Mesenchymal stem cell (in vitro differentiated cells and primary cell): Measurements from ENCODE around the gene FAM135A.
"Not testable (repeated sequence)": the region's sequence is repeated elsewhere in the genome, so short reads cannot be mapped to it uniquely, and the experiment has no call there.

ENCODE experiments used
- DNase-seq: peaks from one replicate; pipeline ENCODE4 v3.0.0-alpha.2; 2013
- H2AFZ ChIP-seq: one replicate; pipeline ENCODE4 v1.6.1; 2013; ENCODE audit warnings: low read depth, mild to moderate bottlenecking, control low read depth, inconsistent platforms, low read length, moderate library complexity
- H2AK5ac ChIP-seq: 2 replicates; pipeline ENCODE4 v1.6.1; 2013; ENCODE audit warnings: low read length, moderate library complexity, mild to moderate bottlenecking, inconsistent platforms; ENCODE audit not compliant: severe bottlenecking
- H2BK120ac ChIP-seq: one replicate; pipeline ENCODE4 v1.6.1; 2013; ENCODE audit warnings: low read depth, mild to moderate bottlenecking, inconsistent platforms, low read length, moderate library complexity
- H2BK12ac ChIP-seq, 2 experiments: one replicate each; pipeline ENCODE4 v1.6.1; 2013; ENCODE audit warnings: inconsistent platforms in 2 of 2, low read length in 2 of 2, mild to moderate bottlenecking in 2 of 2, moderate library complexity in 2 of 2, control low read depth in 1 of 2
- H2BK15ac ChIP-seq: one replicate; pipeline ENCODE4 v1.6.1; 2013; ENCODE audit warnings: mild to moderate bottlenecking, low read depth, inconsistent platforms; ENCODE audit not compliant: poor library complexity, severe bottlenecking
- H2BK5ac ChIP-seq: 2 replicates; pipeline ENCODE4 v1.6.1; 2013; ENCODE audit warnings: low read depth, mild to moderate bottlenecking, low read length, control low read depth, inconsistent platforms; ENCODE audit not compliant: poor library complexity, severe bottlenecking
- H3K14ac ChIP-seq, 2 experiments: one replicate each; pipeline ENCODE4 v1.6.1; 2013; ENCODE audit warnings: inconsistent platforms in 2 of 2, low read length in 2 of 2, control low read depth in 1 of 2, mild to moderate bottlenecking in 1 of 2, moderate library complexity in 1 of 2
- H3K18ac ChIP-seq, 2 experiments: one replicate each; pipeline ENCODE4 v1.6.1; 2013; ENCODE audit warnings: inconsistent platforms in 2 of 2, low read length in 2 of 2, control low read depth in 1 of 2, low read depth in 1 of 2, mild to moderate bottlenecking in 1 of 2
- H3K23ac ChIP-seq, 2 experiments: one replicate each; pipeline ENCODE4 v1.6.1; 2013; ENCODE audit warnings: inconsistent platforms in 2 of 2, low read length in 2 of 2, mild to moderate bottlenecking in 2 of 2, moderate library complexity in 2 of 2, control low read depth in 1 of 2
- H3K27ac ChIP-seq: 2 replicates; pipeline ENCODE4 v1.5.1; 2013; ENCODE audit warnings: mild to moderate bottlenecking, moderate library complexity, low read length, control low read depth, inconsistent platforms; ENCODE audit not compliant: poor library complexity, severe bottlenecking
- H3K27me3 ChIP-seq, 2 experiments: 2 replicates each; pipeline versions ENCODE4 v1.6.1 to v1.7.0; 2013; ENCODE audit warnings: low read length in 2 of 2, mild to moderate bottlenecking in 2 of 2, moderate library complexity in 2 of 2, control low read depth in 1 of 2, inconsistent platforms in 1 of 2; ENCODE audit not compliant: control insufficient read depth in 1 of 2, insufficient read depth in 1 of 2
- H3K36me3 ChIP-seq, 2 experiments: 2 replicates each; pipeline versions ENCODE4 v1.6.1 to v1.7.0; 2013; ENCODE audit warnings: low read length in 2 of 2, control low read depth in 1 of 2, inconsistent platforms in 1 of 2, low read depth in 1 of 2, mild to moderate bottlenecking in 1 of 2; ENCODE audit not compliant: insufficient read depth in 2 of 2, control insufficient read depth in 1 of 2
- H3K4ac ChIP-seq, 2 experiments: one replicate each; pipeline ENCODE4 v1.6.1; 2013; ENCODE audit warnings: inconsistent platforms in 2 of 2, low read length in 2 of 2, mild to moderate bottlenecking in 2 of 2, moderate library complexity in 2 of 2, control low read depth in 1 of 2, low read depth in 1 of 2
- H3K4me1 ChIP-seq: 2 replicates; pipeline ENCODE4 v1.6.1; 2013; ENCODE audit warnings: low read depth, low read length, control low read depth; ENCODE audit not compliant: control insufficient read depth, insufficient read depth
- H3K4me2 ChIP-seq: 2 replicates; pipeline ENCODE4 v1.6.1; 2013; ENCODE audit warnings: low read length, mild to moderate bottlenecking, inconsistent platforms; ENCODE audit not compliant: poor library complexity, severe bottlenecking
- H3K4me3 ChIP-seq, 2 experiments: 2 replicates each; pipeline versions ENCODE4 v1.5.1 to v1.7.0; 2013; ENCODE audit warnings: low read length in 2 of 2, mild to moderate bottlenecking in 2 of 2, control low read depth in 1 of 2, low read depth in 1 of 2; ENCODE audit not compliant: insufficient read depth in 1 of 2
- H3K79me1 ChIP-seq: replicated peaks from 2 replicates; pipeline ENCODE4 v1.6.1; 2013; ENCODE audit warnings: mild to moderate bottlenecking, control low read depth, low read length, inconsistent platforms; ENCODE audit not compliant: poor library complexity, severe bottlenecking
- H3K9ac ChIP-seq: 2 replicates; pipeline ENCODE4 v1.7.0; 2013; ENCODE audit warnings: mild to moderate bottlenecking, low read length, moderate library complexity
- H3K9me3 ChIP-seq: 2 replicates; pipeline ENCODE4 v1.7.0; 2013; ENCODE audit warnings: mild to moderate bottlenecking, low read length; ENCODE audit not compliant: control insufficient read depth
- H4K8ac ChIP-seq: one replicate; pipeline ENCODE4 v1.6.1; 2013; ENCODE audit warnings: inconsistent platforms, mild to moderate bottlenecking, low read length, moderate library complexity
- H4K91ac ChIP-seq: one replicate; pipeline ENCODE4 v1.6.1; 2013; ENCODE audit warnings: mild to moderate bottlenecking, low read length, inconsistent platforms
- WGBS: methylation state at CpG from one replicate; pipeline ENCODE4 v1.1.7; 2013; ENCODE audit warnings: mixed read lengths; 5-methylcytosine and 5-hydroxymethylcytosine counted together

The FAM135A gene

GRCh38 chr6:70599187-70599586, 185.9 kb downstream of the FAM135A start:
- Histone ChIP-seq H2BK5ac (no peak overlapping the region), H3K27me3 (no peaks in the 10 kb centered on the region), H3K4ac (no peak overlapping the region), H3K9me3 (no peaks in the 10 kb centered on the region), H3K4me2 (no peak overlapping the region), H3K36me3 (no peaks in the 10 kb centered on the region), H3K9ac (no peak overlapping the region), H2AK5ac (no peak overlapping the region), H3K14ac (no peak overlapping the region), H3K4me3 (no peak overlapping the region), H3K4me1 (no peaks in the 10 kb centered on the region), H3K18ac (no peak overlapping the region), H2BK12ac (no peak overlapping the region), H2BK120ac (no peak overlapping the region), H3K23ac (no peak overlapping the region), H3K79me1 (no peaks in the 10 kb centered on the region), H3K27ac (no peak overlapping the region), H2BK15ac (no peak overlapping the region), H4K91ac (no peak overlapping the region), H2AFZ (no peak overlapping the region), H4K8ac (no peak overlapping the region)
- 94% methylated on average over 4 of the region's 4 CpGs for WGBS
- DNase-seq, result no peak

GRCh38 chr6:70601014-70601413, 187.7 kb downstream of the FAM135A start:
- Histone ChIP-seq H2AFZ (no peak overlapping the region), H3K4ac (no peak overlapping the region), H3K79me1 (no peaks in the 10 kb centered on the region), H3K27ac (no peak overlapping the region), H2BK120ac (no peak overlapping the region), H3K27me3 (no peaks in the 10 kb centered on the region), H3K4me3 (no peak overlapping the region), H3K4me2 (no peak overlapping the region), H3K9ac (no peak overlapping the region), H2AK5ac (no peak overlapping the region), H3K14ac (no peak overlapping the region), H4K8ac (no peak overlapping the region), H3K4me1 (no peaks in the 10 kb centered on the region), H3K9me3 (no peaks in the 10 kb centered on the region), H3K36me3 (no peaks in the 10 kb centered on the region), H2BK5ac (no peak overlapping the region), H3K18ac (no peak overlapping the region), H4K91ac (no peak overlapping the region), H3K23ac (no peak overlapping the region), H2BK12ac (no peak overlapping the region), H2BK15ac (no peak overlapping the region)
- DNase-seq, result no peak
- WGBS, result 98% methylated on average over 3 of the region's 3 CpGs

- Histone ChIP-seq H3K27me3 (no peaks in the 10 kb centered on the region), H2BK12ac (no peak overlapping the region), H3K18ac (no peak overlapping the region), H4K91ac (no peak overlapping the region), H3K4me2 (no peak overlapping the region), H3K79me1 (no peaks in the 10 kb centered on the region), H3K9ac (no peak overlapping the region), H3K23ac (no peak overlapping the region), H2BK15ac (no peak overlapping the region), H3K27ac (no peak overlapping the region), H3K4ac (no peak overlapping the region), H2AK5ac (no peak overlapping the region), H3K36me3 (no peaks in the 10 kb centered on the region), H3K4me3 (no peak overlapping the region), H2BK120ac (no peak overlapping the region), H3K14ac (no peak overlapping the region), H2BK5ac (no peak overlapping the region), H4K8ac (no peak overlapping the region), H2AFZ (no peak overlapping the region), H3K4me1 (no peaks in the 10 kb centered on the region), H3K9me3 (no peaks in the 10 kb centered on the region)
- WGBS, result 93% methylated on average over 6 of the region's 6 CpGs
- no peak for DNase-seq
Observed at GRCh38 chr6:70604254-70604653, 190.9 kb downstream of the FAM135A start.

GRCh38 chr6:70607371-70607770, 194.1 kb downstream of the FAM135A start:
- H3K79me1 ChIP-seq, DNase-seq: not testable (repeated sequence)

More at GRCh38 chr6:70607371-70607770, 194.1 kb downstream of the FAM135A start:
- H3K4me2 ChIP-seq, H2BK5ac ChIP-seq, H3K4me3 ChIP-seq, H3K27ac ChIP-seq, H2AK5ac ChIP-seq, H3K18ac ChIP-seq, H2BK12ac ChIP-seq, H3K4me1 ChIP-seq, H2BK120ac ChIP-seq, H4K91ac ChIP-seq, H4K8ac ChIP-seq, H2AFZ ChIP-seq, H3K23ac ChIP-seq, H3K9ac ChIP-seq, H3K27me3 ChIP-seq, H3K9me3 ChIP-seq, H2BK15ac ChIP-seq, H3K14ac ChIP-seq, H3K4ac ChIP-seq, H3K36me3 ChIP-seq: not testable (repeated sequence)
- 85% methylated on average over 2 of the region's 2 CpGs for WGBS
